Heart right ventricle (tissue), 16 donors: ENCODE results near the gene RAMP1. TPM values are rescaled to one million over a fixed set of nuclear protein-coding genes. Genes with fewer than 3 reads are reported as not detected.

Source experiments
- ATAC-seq, 8 donors: fragments of 200-7000 bp; cut with Tn5 transposase; one replicate each; pipeline ENCODE4 v1.9.1; 2020; ENCODE audit warnings: mild to moderate bottlenecking in 8 of 8, moderate library complexity in 8 of 8, moderate number of reproducible peaks in 1 of 8
- DNase-seq, 2 donors: peaks; one replicate each; pipeline ENCODE4 v3.0.0-alpha.2; 2020
- H3K27ac ChIP-seq, 10 donors: fragments of 200-600 bp; sonication (generic) in 2 of 10; one replicate each; pipeline versions ENCODE4 v1.5.0 to v1.8.0; 2020 to 2022; ENCODE audit warnings: mild to moderate bottlenecking in 3 of 10
- H3K27me3 ChIP-seq, 7 donors: fragments of 200-600 bp; one replicate each; pipeline ENCODE4 v1.8.0; 2021 to 2022; ENCODE audit warnings: mild to moderate bottlenecking in 2 of 7
- H3K36me3 ChIP-seq, 9 donors: fragments of 200-600 bp; sonication (generic) in 1 of 9; one replicate each; pipeline versions ENCODE4 v1.5.0 to v1.8.0; 2020 to 2022; ENCODE audit warnings: mild to moderate bottlenecking in 2 of 9
- H3K4me1 ChIP-seq, 9 donors: fragments of 200-600 bp; sonication (generic) in 1 of 9; one replicate each; pipeline versions ENCODE4 v1.5.0 to v1.8.0; 2020 to 2022; ENCODE audit warnings: mild to moderate bottlenecking in 4 of 9
- H3K4me3 ChIP-seq, 10 donors: fragments of 200-600 bp; sonication (generic) in 2 of 10; one replicate each; pipeline versions ENCODE4 v1.5.0 to v1.8.0; 2020 to 2022; ENCODE audit warnings: mild to moderate bottlenecking in 7 of 10, moderate library complexity in 2 of 10
- H3K9me3 ChIP-seq, 11 donors: fragments of 200-600 bp in 10 of 11; sonication (generic) in 2 of 11; one replicate each; pipeline versions ENCODE4 v1.5.0 to v1.8.0; 2013 to 2022; ENCODE audit warnings: mild to moderate bottlenecking in 2 of 11, control low read depth in 1 of 11, moderate library complexity in 1 of 11
- WGBS, 2 donors: extraction: QIAGEN DNeasy Blood & Tissue Kit; methylation state at CpG; one replicate each; pipeline ENCODE4 v1.1.7; 2013; ENCODE audit warnings: inconsistent platforms in 1 of 2; 5-methylcytosine and 5-hydroxymethylcytosine counted together
- intact Hi-C, 10 donors: fragments of 100-400 bp; cut with DNase I; formaldehyde crosslinking; loops; one replicate each; pipeline versions ENCODE4 v1.11.1 to v1.14.2; 2022
- polyA plus RNA-seq, 2 donors: library from polyadenylated mRNA; stranded (reverse); fragments of 200-250 nt; gene quantifications; one replicate each; pipeline ENCODE4 v1.2.3, GENCODE V29; 2013
- total RNA-seq, 10 donors: library from RNA; stranded (reverse); fragmentation: NEBNext Ultra II Directional in 3 of 10; extraction: Animal tissue kit (Norgen Biotek cat#: 25700) in 3 of 10; gene quantifications; one replicate each; pipeline versions ENCODE4 v1.2.1 to v1.2.4, GENCODE V29; 2021 to 2023
- TF ChIP-seq, protein P1 (sequence below), 9 donors: fragments of 200-600 bp; sonication (generic) in 2 of 9; IDR thresholded peaks; one replicate each; pipeline versions ENCODE4 v1.5.0 to v1.8.0; 2021 to 2022; ENCODE audit warnings: antibody characterized with exemption in 9 of 9, mild to moderate bottlenecking in 5 of 9, moderate library complexity in 1 of 9
- donor health status: Arrhythmogenic right ventricular cardiomyopathy.
- donor health status: ischemic (EF 13 %, LVEDD 7.1; RV severe dilation, severe dysfunction).
- donor health status: healthy with polysubstance abuse.
- donor health status: DM: no; HTN: yes; CAD: no.
- donor health status: DM: no; HTN: no; CAD: no.
- donor health status: ischemic (EF 25% LVEDD 6.9; RV normal size, moderate dysfunction).
- donor health status: ischemic (EF 25% LVEDD 5.7; RV mildly dilated, moderate dysfunction).
- donor health status: healthy.
- donor health status: DM: yes; HTN: yes; CAD: no.
- donor health status: Ischemic cardiomyopathy.
- donor health status: ischemic (EF 35%, LVEDD 5.7; RV mildly dilated, moderate dysfunction).
- donor health status: nonischemic (EF 11% LVEDD 7.7; RV severe dilation, severe dysfunction).
- donor health status: DM: yes; HTN: yes; CAD: no.
- donor health status: PGD.
- donor health status: ischemic (EF 29% LVEDD 5.4; RV normal size, mild dysfunction).
- donor health status: nonischemic (EF 23%, LVEDD 6.1; RV moderate dilation, normal function).

RAMP1 gene
- total and polyA plus RNA-seq, 12 donors = 52.7 to 1,549 (median 178) TPM

DNA sequence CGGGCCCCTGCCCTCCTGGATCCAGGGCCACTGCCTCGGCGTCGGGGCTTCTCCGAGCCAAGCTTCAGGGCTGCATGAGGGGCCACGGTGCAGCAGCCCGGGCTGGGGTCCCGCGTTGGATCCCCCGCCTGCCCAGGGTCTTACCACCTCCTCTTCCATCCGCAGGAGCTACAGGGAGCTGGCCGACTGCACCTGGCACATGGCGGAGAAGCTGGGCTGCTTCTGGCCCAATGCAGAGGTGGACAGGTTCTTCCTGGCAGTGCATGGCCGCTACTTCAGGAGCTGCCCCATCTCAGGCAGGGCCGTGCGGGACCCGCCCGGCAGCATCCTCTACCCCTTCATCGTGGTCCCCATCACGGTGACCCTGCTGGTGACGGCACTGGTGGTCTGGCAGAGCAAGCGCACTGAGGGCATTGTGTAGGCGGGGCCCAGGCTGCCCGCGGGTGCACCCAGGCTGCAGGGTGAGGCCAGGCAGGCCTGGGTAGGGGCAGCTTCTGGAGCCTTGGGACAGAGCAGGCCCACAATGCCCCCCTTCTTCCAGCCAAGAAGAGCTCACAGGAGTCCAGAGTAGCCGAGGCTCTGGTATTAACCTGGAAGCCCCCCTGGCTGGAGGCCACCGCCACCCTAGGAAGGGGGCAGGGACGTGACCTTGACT, 52.1 kb downstream of the RAMP1 start:
- intact Hi-C loops = no loop called here
- Histone ChIP-seq H3K27me3 (no peaks in the 10 kb centered on the region), H3K4me1 (peaks cover 0 to 7% (median 3%) of the 10 kb centered on the region in 9 donors), H3K4me3 (no peak overlapping the region), H3K9me3 (peaks cover 0 to 16% (median 3%) of the 10 kb centered on the region in 11 donors), H3K36me3 (no peaks in the 10 kb centered on the region), H3K27ac (peak overlapping the region in 5 of 10 donors; percentile 11 to 52 (median 31))
- no peak for DNase-seq
- TF ChIP-seq, protein P1, sequence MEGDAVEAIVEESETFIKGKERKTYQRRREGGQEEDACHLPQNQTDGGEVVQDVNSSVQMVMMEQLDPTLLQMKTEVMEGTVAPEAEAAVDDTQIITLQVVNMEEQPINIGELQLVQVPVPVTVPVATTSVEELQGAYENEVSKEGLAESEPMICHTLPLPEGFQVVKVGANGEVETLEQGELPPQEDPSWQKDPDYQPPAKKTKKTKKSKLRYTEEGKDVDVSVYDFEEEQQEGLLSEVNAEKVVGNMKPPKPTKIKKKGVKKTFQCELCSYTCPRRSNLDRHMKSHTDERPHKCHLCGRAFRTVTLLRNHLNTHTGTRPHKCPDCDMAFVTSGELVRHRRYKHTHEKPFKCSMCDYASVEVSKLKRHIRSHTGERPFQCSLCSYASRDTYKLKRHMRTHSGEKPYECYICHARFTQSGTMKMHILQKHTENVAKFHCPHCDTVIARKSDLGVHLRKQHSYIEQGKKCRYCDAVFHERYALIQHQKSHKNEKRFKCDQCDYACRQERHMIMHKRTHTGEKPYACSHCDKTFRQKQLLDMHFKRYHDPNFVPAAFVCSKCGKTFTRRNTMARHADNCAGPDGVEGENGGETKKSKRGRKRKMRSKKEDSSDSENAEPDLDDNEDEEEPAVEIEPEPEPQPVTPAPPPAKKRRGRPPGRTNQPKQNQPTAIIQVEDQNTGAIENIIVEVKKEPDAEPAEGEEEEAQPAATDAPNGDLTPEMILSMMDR (IDR thresholded peaks at IDR 0.05) = no peak
- 88 to 91% methylated on average over 28 of the region's 28 CpGs for WGBS, 2 donors
- ATAC-seq = peak in 7 of 8 donors; percentile 10 to 40 (median 26)

DNA sequence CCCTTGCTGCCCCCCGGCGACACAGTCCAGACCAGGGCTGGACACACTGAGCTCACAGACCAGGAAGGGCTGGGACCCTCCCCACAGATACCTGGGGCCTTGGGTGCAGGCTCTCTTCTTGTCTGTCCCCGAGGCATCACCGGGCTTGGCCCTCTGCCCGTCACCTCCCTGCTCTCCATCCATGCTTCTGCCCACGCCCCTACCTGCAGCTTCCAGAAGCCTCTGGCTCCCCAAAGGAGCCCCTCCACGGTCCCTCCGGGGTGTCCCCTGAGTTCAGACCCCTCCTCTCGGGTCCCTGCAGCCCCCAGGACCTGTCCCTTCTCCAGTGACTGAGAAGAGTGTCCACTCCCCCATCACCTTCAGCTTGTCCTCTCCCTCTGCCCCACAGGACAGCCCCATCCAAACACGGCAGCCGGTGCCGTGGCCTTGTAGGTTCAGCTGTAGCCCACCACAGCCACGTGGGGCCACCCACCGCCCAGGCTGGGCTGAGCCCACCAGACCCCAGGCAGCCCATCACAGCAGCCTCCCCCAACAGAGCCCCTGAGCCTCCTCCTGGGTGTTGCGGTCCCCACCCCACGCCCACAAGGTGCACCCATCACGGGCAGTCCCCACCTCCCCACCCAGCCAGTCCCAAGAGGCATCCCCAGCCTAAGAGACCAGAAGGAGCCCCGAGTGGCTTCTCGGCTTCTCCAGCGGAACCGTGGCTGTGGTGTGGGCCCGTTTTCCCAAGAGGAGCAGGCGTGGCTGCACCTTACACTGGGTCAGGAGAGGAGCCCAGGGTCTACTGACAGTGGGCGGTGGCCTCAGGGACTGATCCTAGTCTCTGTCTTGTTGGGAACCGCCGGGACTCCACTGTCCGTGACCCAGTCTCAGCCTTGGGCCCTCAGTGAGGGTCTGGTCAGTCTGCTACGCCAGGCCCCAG, 53.1 kb downstream of the RAMP1 start:
- Histone ChIP-seq H3K9me3 (peaks cover 0 to 6% (median 0%) of the 10 kb centered on the region in 11 donors), H3K27ac (peak overlapping the region in 5 of 10 donors; percentile 11 to 52 (median 31)), H3K27me3 (no peaks in the 10 kb centered on the region), H3K36me3 (no peaks in the 10 kb centered on the region), H3K4me1 (peaks cover 0 to 7% (median 3%) of the 10 kb centered on the region in 9 donors), H3K4me3 (no peak overlapping the region)
- DNase-seq (no peak), ATAC-seq (peak in 7 of 8 donors; percentile 1 to 16 (median 7))
- TF ChIP-seq, protein P1 (IDR thresholded peaks at IDR 0.05) = no peak
- intact Hi-C loops = no loop called here
- 86 to 87% methylated on average over 28 of the region's 28 CpGs for WGBS, 2 donors

DNA sequence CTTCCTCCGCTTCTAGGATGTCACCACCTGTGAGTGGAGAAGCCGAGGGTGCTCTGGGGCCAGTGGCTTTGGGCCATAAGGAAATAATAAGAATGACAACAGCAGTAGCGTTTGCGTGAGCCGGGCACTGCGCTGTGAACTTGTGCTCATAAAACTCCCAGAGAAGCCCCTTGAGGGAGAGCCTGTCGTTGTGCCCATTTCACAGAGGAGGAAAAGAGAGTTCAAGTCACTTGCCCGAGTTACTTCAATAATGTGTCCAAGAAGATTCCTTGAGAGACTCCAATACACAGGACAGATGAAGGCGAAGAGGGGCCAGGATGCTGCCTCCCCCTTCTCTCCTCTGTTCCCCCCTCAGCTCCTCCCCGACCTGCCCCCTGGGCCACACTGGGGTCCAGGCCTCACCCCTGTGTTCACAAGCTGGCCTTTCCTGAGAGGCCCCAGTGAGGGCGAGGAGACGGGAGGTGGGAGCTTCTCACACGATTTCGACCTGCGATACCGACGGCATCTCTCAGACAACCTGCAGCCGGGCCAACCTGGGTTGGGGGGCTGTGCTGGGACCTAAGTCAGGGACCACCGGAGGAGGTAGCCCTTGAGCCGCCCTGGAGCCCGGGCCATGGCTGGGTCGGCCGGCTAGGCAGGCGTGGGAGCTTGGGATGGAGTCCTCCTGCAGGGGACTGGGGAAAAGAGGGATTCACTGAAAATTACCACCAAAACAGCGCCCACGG, 53.9 kb downstream of the RAMP1 start:
- Histone ChIP-seq H3K4me1 (peaks cover 0 to 7% (median 0%) of the 10 kb centered on the region in 9 donors), H3K4me3 (no peak overlapping the region), H3K36me3 (no peaks in the 10 kb centered on the region), H3K27me3 (no peaks in the 10 kb centered on the region), H3K27ac (no peak overlapping the region), H3K9me3 (no peaks in the 10 kb centered on the region)
- DNase-seq (no peak), ATAC-seq (no peak)
- intact Hi-C loops = no loop called here
- 92 to 93% methylated on average over 26 of the region's 26 CpGs for WGBS, 2 donors
- TF ChIP-seq, protein P1 (IDR thresholded peaks at IDR 0.05) = no peak

DNA sequence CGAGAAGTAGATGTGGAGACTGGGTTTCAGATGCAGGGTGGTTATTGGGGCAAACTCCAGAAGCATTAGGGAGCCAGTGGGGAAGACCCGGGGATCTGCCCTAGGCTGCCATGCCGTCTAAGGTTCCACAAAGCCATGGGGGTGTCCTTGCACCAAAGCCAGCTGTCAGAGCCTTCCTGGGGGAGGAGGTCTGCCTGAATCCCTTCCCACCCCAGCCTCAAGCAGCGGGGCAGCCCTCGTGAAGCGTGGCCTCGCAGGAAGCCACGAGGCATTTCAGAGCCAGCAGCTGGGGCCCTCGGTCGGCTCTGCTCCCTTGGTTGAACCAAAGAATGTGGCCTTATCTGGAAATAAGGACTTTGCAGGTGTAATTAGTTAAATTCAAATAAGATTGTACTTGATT, 56.2 kb downstream of the RAMP1 start:
- Histone ChIP-seq H3K27ac (no peak overlapping the region), H3K9me3 (no peaks in the 10 kb centered on the region), H3K27me3 (no peaks in the 10 kb centered on the region), H3K36me3 (no peaks in the 10 kb centered on the region), H3K4me1 (peaks cover 0 to 7% (median 3%) of the 10 kb centered on the region in 9 donors), H3K4me3 (no peak overlapping the region)
- intact Hi-C loops = no loop called here
- TF ChIP-seq, protein P1 (IDR thresholded peaks at IDR 0.05) = no peak
- DNase-seq = no peak
- WGBS, 2 donors = 85 to 96% methylated on average over 10 of the region's 10 CpGs
- no peak for ATAC-seq
